Parathyroid adenoma (tissue), 2 donors: ENCODE results near the gene MLLT11.
A peak's percentile ranks its signal among the peaks of the same experiment; 100 is the strongest.

ENCODE experiments used
- H2AFZ ChIP-seq: fragments of 300-600 bp; sonication (generic); one replicate; pipeline ENCODE4 v1.7.0; 2017; ENCODE audit warnings: antibody characterized with exemption, mild to moderate bottlenecking
- H3K27ac ChIP-seq: fragments of 300-600 bp; sonication (generic); one replicate; pipeline ENCODE4 v1.7.0; 2017
- H3K27me3 ChIP-seq: fragments of 300-600 bp; sonication (generic); one replicate; pipeline ENCODE4 v1.7.0; 2017; ENCODE audit warnings: low read length; ENCODE audit not compliant: control insufficient read depth, insufficient read depth
- H3K36me3 ChIP-seq: fragments of 300-600 bp; sonication (generic); one replicate; pipeline ENCODE4 v1.7.0; 2017; ENCODE audit warnings: low read length; ENCODE audit not compliant: control insufficient read depth, insufficient read depth
- H3K4me1 ChIP-seq: fragments of 300-600 bp; sonication (generic); one replicate; pipeline ENCODE4 v1.7.0; 2017; ENCODE audit warnings: control low read depth
- H3K4me2 ChIP-seq: fragments of 300-600 bp; sonication (generic); one replicate; pipeline ENCODE4 v1.7.0; 2017; ENCODE audit warnings: low read length
- H3K4me3 ChIP-seq: fragments of 300-600 bp; sonication (generic); one replicate; pipeline ENCODE4 v1.7.0; 2017; ENCODE audit warnings: low read depth, low read length
- H3K79me2 ChIP-seq: fragments of 300-600 bp; sonication (generic); one replicate; pipeline ENCODE4 v1.7.0; 2017; ENCODE audit warnings: control low read depth
- H3K9ac ChIP-seq: fragments of 300-600 bp; sonication (generic); one replicate; pipeline ENCODE4 v1.7.0; 2017; ENCODE audit warnings: mild to moderate bottlenecking
- H3K9me3 ChIP-seq: fragments of 300-600 bp; sonication (generic); one replicate; pipeline ENCODE4 v1.7.0; 2017; ENCODE audit warnings: low read length; ENCODE audit not compliant: control insufficient read depth
- CTCF ChIP-seq: fragments of 300-600 bp; sonication (generic); IDR thresholded peaks from one replicate; pipeline ENCODE4 v1.7.0; 2017; ENCODE audit warnings: antibody characterized with exemption, mild to moderate bottlenecking
- donor health status: primary hyperparathyroidism.

The MLLT11 gene

GRCh38 chr1:151054971-151055547, 5.1 kb upstream of the MLLT11 start:
- Histone ChIP-seq H3K9me3 (no peaks in the 10 kb centered on the region), H3K27ac (peak overlapping the region; percentile 98), H3K4me2 (peak overlapping the region; percentile 8), H3K4me3 (no peak overlapping the region), H2AFZ (no peak overlapping the region), H3K79me2 (peaks cover 20% of the 10 kb centered on the region), H3K9ac (no peak overlapping the region), H3K27me3 (no peaks in the 10 kb centered on the region), H3K36me3 (no peaks in the 10 kb centered on the region), H3K4me1 (peaks cover 20% of the 10 kb centered on the region)
- TF ChIP-seq CTCF: no peak

GRCh38 chr1:151055581-151055980, 4.6 kb upstream of the MLLT11 start:
- Histone ChIP-seq H3K9ac (no peak overlapping the region), H3K79me2 (peaks cover 20% of the 10 kb centered on the region), H3K4me1 (peaks cover 20% of the 10 kb centered on the region), H3K9me3 (no peaks in the 10 kb centered on the region), H3K4me3 (peak overlapping the region; percentile 100), H3K36me3 (no peaks in the 10 kb centered on the region), H3K27ac (peak overlapping the region; percentile 98), H3K27me3 (no peaks in the 10 kb centered on the region), H2AFZ (no peak overlapping the region), H3K4me2 (peak overlapping the region; percentile 96)
- no peak for TF ChIP-seq CTCF

GRCh38 chr1:151056149-151056548, 4.0 kb upstream of the MLLT11 start:
- peaks cover 20% of the 10 kb centered on the region for H3K79me2 ChIP-seq
- H3K27me3 ChIP-seq: no peaks in the 10 kb centered on the region
- peak overlapping the region; percentile 100 for H3K4me3 ChIP-seq
- peak overlapping the region; percentile 96 for H3K4me2 ChIP-seq
- H3K4me1 ChIP-seq: peaks cover 20% of the 10 kb centered on the region
- H3K27ac ChIP-seq: peak overlapping the region; percentile 98
- no peak for TF ChIP-seq CTCF
- no peaks in the 10 kb centered on the region for H3K9me3 ChIP-seq
- no peak overlapping the region for H2AFZ ChIP-seq
- no peak overlapping the region for H3K9ac ChIP-seq
- no peaks in the 10 kb centered on the region for H3K36me3 ChIP-seq

- Histone ChIP-seq H2AFZ (no peak overlapping the region), H3K27ac (peak overlapping the region; percentile 98), H3K36me3 (no peaks in the 10 kb centered on the region), H3K27me3 (no peaks in the 10 kb centered on the region), H3K4me3 (peak overlapping the region; percentile 100), H3K9me3 (no peaks in the 10 kb centered on the region), H3K4me1 (peaks cover 22% of the 10 kb centered on the region), H3K79me2 (peaks cover 20% of the 10 kb centered on the region), H3K9ac (peak overlapping the region; percentile 84), H3K4me2 (peak overlapping the region; percentile 96)
- no peak for TF ChIP-seq CTCF
Observed at GRCh38 chr1:151058692-151059091, 1.5 kb upstream of the MLLT11 start.
